Stimulated activated CD8-positive, alpha-beta memory T cell treated with anti-CD3 and anti-CD28 coated beads, Interleukin-4, amount 100 ng/mL, for 48 hours (primary cell): ENCODE measurements around the gene ATP2C1.
"Not testable (repeated sequence)": the region's sequence is repeated elsewhere in the genome, so short reads cannot be mapped to it uniquely, and the experiment has no call there.

ENCODE experiments used
- DNase-seq: peaks from one replicate; pipeline ENCODE4 v3.0.0-alpha.2; 2020

The ATP2C1 gene

GRCh38 chr3:130893376-130894129, at the start of gene ATP2C1:
Gene ATP2C1 (plus strand): TSS chr3:130894084. CDS start chr3:130894770, 686 bp downstream.
- DNase-seq = peak; percentile 93

DNA sequence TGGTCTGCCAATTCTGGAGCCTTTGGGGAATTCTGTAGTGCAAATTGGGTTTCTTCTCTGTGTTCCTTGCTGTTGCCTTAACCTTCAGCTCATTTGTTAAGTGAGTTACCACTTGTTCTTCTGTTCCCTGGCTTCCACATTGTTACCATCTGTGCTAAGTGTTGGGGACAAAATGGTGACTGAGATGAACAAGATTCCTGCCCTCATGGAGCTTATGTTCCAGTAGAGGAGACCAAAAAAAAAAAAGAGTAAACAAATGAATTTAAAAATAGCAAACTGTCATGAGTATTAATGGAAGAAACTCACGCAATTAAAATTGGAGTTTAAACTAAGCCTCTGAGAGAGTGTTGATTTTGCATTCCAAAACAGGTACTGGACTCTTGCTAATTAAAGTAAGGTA, 49.4 kb upstream of the ATP2C1 start:
- DNase-seq = no peak

DNA sequence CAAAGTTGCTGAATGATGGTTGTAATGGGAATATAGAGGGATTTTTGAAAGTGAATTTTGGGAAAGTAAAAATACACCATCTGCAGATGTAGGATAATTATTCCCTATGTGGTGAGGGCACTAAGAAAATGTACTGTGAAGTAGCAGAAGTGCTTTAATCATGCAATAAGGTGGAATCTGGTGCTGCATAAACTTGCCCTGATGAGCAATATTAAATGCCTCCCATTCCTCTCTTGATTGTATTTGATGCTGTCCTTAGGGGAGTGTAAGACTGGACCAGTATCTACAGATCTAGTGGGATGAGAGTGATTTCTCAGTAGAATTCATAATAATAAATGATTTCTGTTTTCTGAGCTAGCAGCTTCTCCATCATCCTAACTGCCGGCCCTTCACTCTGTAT, 47.7 kb upstream of the ATP2C1 start:
- no peak for DNase-seq

GRCh38 chr3:130849091-130849552, 44.8 kb upstream of the ATP2C1 start:
- no peak for DNase-seq

- DNase-seq = peak; percentile 55
These were observed 43.7 kb upstream of the ATP2C1 start for GRCh38 chr3:130850044-130850797.

- DNase-seq = no peak
These were observed 43.0 kb upstream of the ATP2C1 start for GRCh38 chr3:130850843-130851242.

GRCh38 chr3:130851277-130851676, 42.6 kb upstream of the ATP2C1 start:
- no peak for DNase-seq

GRCh38 chr3:130853581-130853980, 40.3 kb upstream of the ATP2C1 start:
- no peak for DNase-seq

DNA sequence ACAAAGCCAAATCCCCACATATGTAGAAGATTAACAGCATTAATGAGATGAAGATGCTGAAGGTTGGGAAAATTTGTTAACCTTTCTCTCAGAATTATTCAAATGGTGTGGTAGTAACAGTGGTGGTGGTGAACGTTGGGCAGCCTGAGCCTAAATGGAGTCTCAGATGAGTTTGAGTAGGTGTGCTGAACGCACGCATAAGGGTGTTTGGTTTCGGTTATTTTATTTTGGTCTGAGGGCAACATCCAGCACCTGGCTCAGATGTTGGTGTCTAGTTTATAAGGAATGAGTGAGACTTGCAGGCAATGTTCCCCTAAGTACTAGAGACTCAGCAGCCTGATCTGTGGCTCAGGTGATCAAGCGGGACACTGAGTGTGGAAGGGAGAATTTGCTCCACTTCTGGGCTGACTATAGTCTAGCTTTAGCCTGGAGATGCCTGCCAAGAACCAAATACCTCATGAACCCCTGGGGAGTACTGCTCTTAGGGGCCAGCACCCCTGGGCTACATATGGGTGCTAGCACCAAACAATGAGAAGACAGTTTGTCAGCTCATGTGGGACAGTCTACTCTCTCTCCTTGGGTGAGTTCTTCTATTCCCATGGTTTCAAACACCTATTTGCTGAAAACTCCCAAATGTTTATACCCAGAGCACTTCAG, 39.5 kb upstream of the ATP2C1 start:
- DNase-seq = no peak

DNA sequence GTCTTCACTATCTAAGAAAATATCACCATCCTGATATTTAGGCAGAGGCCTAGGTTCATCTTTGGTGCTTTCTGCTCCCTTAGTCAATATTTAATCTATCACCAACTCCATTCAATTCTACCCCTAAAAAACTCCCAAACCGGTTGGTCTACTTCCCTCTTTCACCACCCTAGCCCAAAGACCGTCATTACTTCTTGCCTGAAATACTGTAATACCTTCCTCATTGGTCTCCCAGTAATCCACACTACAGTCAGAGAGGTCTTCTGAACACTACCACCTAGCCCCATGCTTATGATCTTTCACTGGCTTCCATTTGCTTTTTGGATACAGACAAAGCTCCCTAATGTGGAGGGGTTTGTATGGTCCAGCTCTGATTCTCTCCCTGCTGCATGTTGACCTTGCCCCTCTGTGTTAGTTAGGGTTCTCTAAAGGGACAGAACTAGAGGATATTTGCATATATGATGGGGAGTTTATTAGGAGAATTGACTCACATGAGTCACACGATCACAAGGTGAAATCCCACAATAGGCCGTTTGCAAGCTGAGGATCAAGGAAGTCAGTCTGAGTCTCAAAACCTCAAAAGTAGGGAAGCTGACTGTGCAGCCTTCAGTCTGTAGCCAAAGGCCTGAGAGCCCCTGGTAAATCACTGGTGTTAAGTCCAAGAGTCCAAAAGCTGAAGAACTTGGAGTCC, 36.4 kb upstream of the ATP2C1 start:
- no peak for DNase-seq

- not testable (repeated sequence) for DNase-seq
These were observed 31.8 kb upstream of the ATP2C1 start for GRCh38 chr3:130862130-130862529.

GRCh38 chr3:130865489-130865888, 28.4 kb upstream of the ATP2C1 start:
- DNase-seq = no peak

GRCh38 chr3:130866327-130866726, 27.6 kb upstream of the ATP2C1 start:
- no peak for DNase-seq

DNA sequence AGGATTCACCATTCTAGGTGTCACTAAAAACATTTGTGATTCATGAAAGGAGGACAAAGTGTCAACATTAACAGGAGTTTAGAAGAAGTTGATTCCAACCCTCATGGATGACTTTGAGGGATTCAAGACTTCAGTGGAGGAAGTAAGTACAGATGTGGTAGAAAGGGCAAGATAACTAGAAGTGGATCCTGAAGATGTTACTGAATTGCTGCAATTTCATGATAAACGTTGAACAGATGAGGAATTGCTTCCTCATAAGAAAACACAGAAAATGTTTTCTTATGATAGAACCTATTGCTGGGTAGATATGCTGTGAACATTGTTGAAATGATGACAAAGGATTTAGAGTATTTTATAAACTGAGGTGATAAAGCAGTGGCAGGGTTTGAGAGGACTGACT, 23.5 kb upstream of the ATP2C1 start:
- no peak for DNase-seq

DNA sequence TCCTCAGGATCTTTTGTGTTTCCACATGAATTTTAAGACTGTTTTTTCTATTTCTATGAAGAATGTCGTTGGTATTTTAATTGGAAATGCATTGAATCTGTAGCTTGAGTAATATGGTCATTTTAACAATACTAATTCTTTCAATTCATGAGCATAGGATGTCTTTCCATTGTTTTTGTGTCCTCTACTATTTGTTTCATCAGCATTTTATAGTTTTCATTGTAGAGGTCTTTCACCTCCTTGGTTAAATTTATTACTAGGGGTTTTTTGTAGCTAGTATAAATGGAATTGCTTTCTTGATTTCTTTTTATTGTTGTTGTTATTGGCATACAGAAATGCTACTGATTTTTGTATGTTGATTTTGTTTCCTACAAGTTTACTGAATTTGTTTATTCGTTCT, 17.3 kb upstream of the ATP2C1 start:
- no peak for DNase-seq

DNA sequence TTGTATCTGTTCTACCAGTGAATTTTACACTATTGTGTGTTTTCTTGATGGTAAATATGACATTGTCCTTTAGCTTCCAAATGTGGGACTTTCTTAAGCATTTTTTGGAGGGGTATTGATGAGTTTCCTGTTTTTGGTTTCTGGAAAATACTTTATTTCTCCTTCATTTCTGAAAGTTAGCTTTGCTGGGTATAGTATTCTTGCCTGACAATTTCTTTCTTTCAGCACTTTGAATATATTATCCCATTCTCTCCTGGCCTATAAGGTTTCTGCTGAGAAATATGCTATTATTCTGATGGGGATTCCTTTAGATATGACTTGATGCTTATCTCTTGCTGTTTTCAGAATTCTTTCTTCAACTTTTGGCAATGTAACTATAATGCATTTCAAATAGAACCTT, 15.4 kb upstream of the ATP2C1 start:
- DNase-seq = no peak

GRCh38 chr3:130889416-130889946, 4.4 kb upstream of the ATP2C1 start:
- no peak for DNase-seq

- DNase-seq = peak; percentile 62
These were observed 1.0 kb upstream of the ATP2C1 start for GRCh38 chr3:130892759-130893375.

- peak; percentile 52 for DNase-seq
These were observed 474 bp downstream of the ATP2C1 start for GRCh38 chr3:130894130-130894985.

- no peak for DNase-seq
These were observed 1.0 kb downstream of the ATP2C1 start for GRCh38 chr3:130894986-130895280.

DNA sequence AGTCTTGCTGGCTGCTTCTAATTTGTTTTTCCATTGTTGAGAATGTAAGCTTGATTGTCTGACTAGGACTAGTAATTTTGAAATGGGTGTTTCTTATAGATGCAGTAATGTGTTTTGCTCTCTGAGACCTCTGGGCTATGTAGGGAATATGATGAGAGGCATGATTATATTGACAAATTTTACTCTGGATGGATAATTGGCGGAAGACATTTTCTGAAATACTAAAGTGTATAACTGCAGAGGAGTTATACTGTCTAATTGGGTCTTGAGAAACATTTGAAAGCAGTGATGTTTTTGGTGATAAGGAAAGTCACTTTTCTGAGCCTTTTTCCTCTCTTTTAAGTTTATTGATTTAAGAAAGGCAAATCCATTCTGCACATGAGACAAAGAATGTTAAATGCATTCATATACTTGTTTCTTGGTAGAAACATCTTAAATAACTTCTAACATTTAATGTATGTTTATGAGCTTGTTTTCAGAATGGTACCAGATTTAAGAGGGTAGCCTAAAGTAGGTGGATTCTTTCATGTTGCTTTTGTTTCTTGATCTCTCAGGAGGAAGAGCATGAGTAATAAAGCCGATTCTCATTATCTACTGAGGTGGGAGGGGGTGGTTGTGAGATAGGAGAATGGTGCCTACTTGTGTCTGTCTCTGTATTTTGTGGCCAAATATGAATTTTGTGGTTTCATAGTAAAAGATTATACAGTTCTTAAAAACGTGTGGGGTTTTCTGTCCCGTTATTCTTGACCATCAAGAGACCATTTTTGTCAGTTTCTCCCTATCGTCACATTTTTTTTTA, 2.0 kb downstream of the ATP2C1 start:
- no peak for DNase-seq
